HEK293 (cell line): ENCODE data around the gene SLC19A1.

Experiments used
- CTCF ChIP-seq: fragments of 450-650 bp; formaldehyde crosslinking; IDR thresholded peaks from 2 replicates; pipeline ENCODE4 v1.5.1; 2016; ENCODE audit warnings: missing biosample characterization, missing genetic modification characterization
- REPIN1 ChIP-seq: fragments of 450-650 bp; formaldehyde crosslinking; IDR thresholded peaks from 2 replicates; pipeline ENCODE4 v1.5.1; 2017; ENCODE audit warnings: missing biosample characterization, missing genetic modification characterization, low read depth
- ZBTB21 ChIP-seq: fragments of 450-650 bp; formaldehyde crosslinking; IDR thresholded peaks from 2 replicates; pipeline ENCODE4 v1.5.1; 2017; ENCODE audit warnings: missing biosample characterization, missing genetic modification characterization
- ZBTB26 ChIP-seq: fragments of 450-650 bp; formaldehyde crosslinking; optimal IDR thresholded peaks from 2 replicates; pipeline ENCODE3; 2016; ENCODE audit warnings: missing biosample characterization, mild to moderate bottlenecking, missing genetic modification characterization
- ZNF174 ChIP-seq: fragments of 450-650 bp; formaldehyde crosslinking; IDR thresholded peaks from 2 replicates; pipeline ENCODE4 v1.5.0; 2017; ENCODE audit warnings: missing biosample characterization, mild to moderate bottlenecking, missing genetic modification characterization
- ZNF274 ChIP-seq, 2 experiments: fragments of 200-500 bp in 1 of 2; fragments of 450-650 bp in 1 of 2; sonication (Bioruptor generic) in 1 of 2; formaldehyde crosslinking in 1 of 2; IDR thresholded peaks; 2 replicates each; pipeline versions ENCODE4 v1.5.1 to v1.6.1; 2014 to 2016; ENCODE audit warnings: borderline replicate concordance in 1 of 2, inconsistent platforms in 1 of 2, low read length in 1 of 2, missing biosample characterization in 1 of 2, missing genetic modification characterization in 1 of 2
- ZNF292 ChIP-seq: fragments of 450-650 bp; formaldehyde crosslinking; IDR thresholded peaks from 2 replicates; pipeline ENCODE4 v1.5.1; 2016; ENCODE audit warnings: low read depth, missing biosample characterization, missing genetic modification characterization, borderline replicate concordance
- ZNF311 ChIP-seq: fragments of 450-650 bp; formaldehyde crosslinking; IDR thresholded peaks from 2 replicates; pipeline ENCODE4 v1.5.1; 2017; ENCODE audit warnings: missing biosample characterization, missing genetic modification characterization, borderline replicate concordance

GRCh38 chr21:45469273-45470086 lies 72.8 kb downstream of the SLC19A1 start:
- TF ChIP-seq ZNF174 (tag by site-specific recombination): no peak
- TF ChIP-seq CTCF (tag by site-specific recombination): no peak
- TF ChIP-seq ZNF292: no peak
- TF ChIP-seq REPIN1: no peak
- TF ChIP-seq ZNF311 (tag by site-specific recombination): no peak
- TF ChIP-seq ZBTB26 (tag by site-specific recombination): no peak
- TF ChIP-seq ZBTB21 (tag by site-specific recombination): no peak
- TF ChIP-seq ZNF274 (IDR thresholded peaks at IDR 0.05; ENCODE audit: low read length): no peak
- no peak for TF ChIP-seq ZNF274 (tag by site-specific recombination; IDR thresholded peaks at IDR 0.05; ENCODE audit: borderline replicate concordance)
